Mesenchymal stem cell (in vitro differentiated cells and primary cell): ENCODE measurements around the gene STS.

ENCODE experiments used
- DNase-seq: peaks from one replicate; pipeline ENCODE4 v3.0.0-alpha.2; 2013
- H2AFZ ChIP-seq: one replicate; pipeline ENCODE4 v1.6.1; 2013; ENCODE audit warnings: low read depth, mild to moderate bottlenecking, control low read depth, inconsistent platforms, low read length, moderate library complexity
- H2AK5ac ChIP-seq: 2 replicates; pipeline ENCODE4 v1.6.1; 2013; ENCODE audit warnings: low read length, moderate library complexity, mild to moderate bottlenecking, inconsistent platforms; ENCODE audit not compliant: severe bottlenecking
- H2BK120ac ChIP-seq: one replicate; pipeline ENCODE4 v1.6.1; 2013; ENCODE audit warnings: low read depth, mild to moderate bottlenecking, inconsistent platforms, low read length, moderate library complexity
- H2BK12ac ChIP-seq, 2 experiments: one replicate each; pipeline ENCODE4 v1.6.1; 2013; ENCODE audit warnings: inconsistent platforms in 2 of 2, low read length in 2 of 2, mild to moderate bottlenecking in 2 of 2, moderate library complexity in 2 of 2, control low read depth in 1 of 2
- H2BK15ac ChIP-seq: one replicate; pipeline ENCODE4 v1.6.1; 2013; ENCODE audit warnings: mild to moderate bottlenecking, low read depth, inconsistent platforms; ENCODE audit not compliant: poor library complexity, severe bottlenecking
- H2BK5ac ChIP-seq: 2 replicates; pipeline ENCODE4 v1.6.1; 2013; ENCODE audit warnings: low read depth, mild to moderate bottlenecking, low read length, control low read depth, inconsistent platforms; ENCODE audit not compliant: poor library complexity, severe bottlenecking
- H3K14ac ChIP-seq, 2 experiments: one replicate each; pipeline ENCODE4 v1.6.1; 2013; ENCODE audit warnings: inconsistent platforms in 2 of 2, low read length in 2 of 2, control low read depth in 1 of 2, mild to moderate bottlenecking in 1 of 2, moderate library complexity in 1 of 2
- H3K18ac ChIP-seq, 2 experiments: one replicate each; pipeline ENCODE4 v1.6.1; 2013; ENCODE audit warnings: inconsistent platforms in 2 of 2, low read length in 2 of 2, control low read depth in 1 of 2, low read depth in 1 of 2, mild to moderate bottlenecking in 1 of 2
- H3K23ac ChIP-seq, 2 experiments: one replicate each; pipeline ENCODE4 v1.6.1; 2013; ENCODE audit warnings: inconsistent platforms in 2 of 2, low read length in 2 of 2, mild to moderate bottlenecking in 2 of 2, moderate library complexity in 2 of 2, control low read depth in 1 of 2
- H3K27ac ChIP-seq: 2 replicates; pipeline ENCODE4 v1.5.1; 2013; ENCODE audit warnings: mild to moderate bottlenecking, moderate library complexity, low read length, control low read depth, inconsistent platforms; ENCODE audit not compliant: poor library complexity, severe bottlenecking
- H3K27me3 ChIP-seq, 2 experiments: 2 replicates each; pipeline versions ENCODE4 v1.6.1 to v1.7.0; 2013; ENCODE audit warnings: low read length in 2 of 2, mild to moderate bottlenecking in 2 of 2, moderate library complexity in 2 of 2, control low read depth in 1 of 2, inconsistent platforms in 1 of 2; ENCODE audit not compliant: control insufficient read depth in 1 of 2, insufficient read depth in 1 of 2
- H3K36me3 ChIP-seq, 2 experiments: 2 replicates each; pipeline versions ENCODE4 v1.6.1 to v1.7.0; 2013; ENCODE audit warnings: low read length in 2 of 2, control low read depth in 1 of 2, inconsistent platforms in 1 of 2, low read depth in 1 of 2, mild to moderate bottlenecking in 1 of 2; ENCODE audit not compliant: insufficient read depth in 2 of 2, control insufficient read depth in 1 of 2
- H3K4ac ChIP-seq, 2 experiments: one replicate each; pipeline ENCODE4 v1.6.1; 2013; ENCODE audit warnings: inconsistent platforms in 2 of 2, low read length in 2 of 2, mild to moderate bottlenecking in 2 of 2, moderate library complexity in 2 of 2, control low read depth in 1 of 2, low read depth in 1 of 2
- H3K4me1 ChIP-seq: 2 replicates; pipeline ENCODE4 v1.6.1; 2013; ENCODE audit warnings: low read depth, low read length, control low read depth; ENCODE audit not compliant: control insufficient read depth, insufficient read depth
- H3K4me2 ChIP-seq: 2 replicates; pipeline ENCODE4 v1.6.1; 2013; ENCODE audit warnings: low read length, mild to moderate bottlenecking, inconsistent platforms; ENCODE audit not compliant: poor library complexity, severe bottlenecking
- H3K4me3 ChIP-seq, 2 experiments: 2 replicates each; pipeline versions ENCODE4 v1.5.1 to v1.7.0; 2013; ENCODE audit warnings: low read length in 2 of 2, mild to moderate bottlenecking in 2 of 2, control low read depth in 1 of 2, low read depth in 1 of 2; ENCODE audit not compliant: insufficient read depth in 1 of 2
- H3K79me1 ChIP-seq: replicated peaks from 2 replicates; pipeline ENCODE4 v1.6.1; 2013; ENCODE audit warnings: mild to moderate bottlenecking, control low read depth, low read length, inconsistent platforms; ENCODE audit not compliant: poor library complexity, severe bottlenecking
- H3K9ac ChIP-seq: 2 replicates; pipeline ENCODE4 v1.7.0; 2013; ENCODE audit warnings: mild to moderate bottlenecking, low read length, moderate library complexity
- H3K9me3 ChIP-seq: 2 replicates; pipeline ENCODE4 v1.7.0; 2013; ENCODE audit warnings: mild to moderate bottlenecking, low read length; ENCODE audit not compliant: control insufficient read depth
- H4K8ac ChIP-seq: one replicate; pipeline ENCODE4 v1.6.1; 2013; ENCODE audit warnings: inconsistent platforms, mild to moderate bottlenecking, low read length, moderate library complexity
- H4K91ac ChIP-seq: one replicate; pipeline ENCODE4 v1.6.1; 2013; ENCODE audit warnings: mild to moderate bottlenecking, low read length, inconsistent platforms
- WGBS: methylation state at CpG from one replicate; pipeline ENCODE4 v1.1.7; 2013; ENCODE audit warnings: mixed read lengths; 5-methylcytosine and 5-hydroxymethylcytosine counted together

The STS gene

GRCh38 chrX:7164174-7164573 is 16.7 kb downstream of the STS start:
- H2BK5ac ChIP-seq = no peak overlapping the region
- H3K79me1 ChIP-seq = no peaks in the 10 kb centered on the region
- no peak overlapping the region for H3K4me2 ChIP-seq
- no peak overlapping the region for H3K18ac ChIP-seq
- H3K27me3 ChIP-seq = no peaks in the 10 kb centered on the region
- no peak overlapping the region for H3K9ac ChIP-seq
- H3K4me3 ChIP-seq = no peak overlapping the region
- 100% methylated on average over 1 of the region's 3 CpGs for WGBS
- no peak overlapping the region for H2BK120ac ChIP-seq
- no peak overlapping the region for H3K27ac ChIP-seq
- no peak overlapping the region for H2BK12ac ChIP-seq
- H2AFZ ChIP-seq = no peak overlapping the region
- peaks cover under 1% of the 10 kb centered on the region for H3K4me1 ChIP-seq
- no peak overlapping the region for H2BK15ac ChIP-seq
- no peaks in the 10 kb centered on the region for H3K36me3 ChIP-seq
- no peak overlapping the region for H3K14ac ChIP-seq
- no peak overlapping the region for H4K8ac ChIP-seq
- no peak overlapping the region for H2AK5ac ChIP-seq
- H3K4ac ChIP-seq = no peak overlapping the region
- no peak overlapping the region for H3K23ac ChIP-seq
- H4K91ac ChIP-seq = no peak overlapping the region
- H3K9me3 ChIP-seq = no peaks in the 10 kb centered on the region
- no peak for DNase-seq

GRCh38 chrX:7168371-7168770 is 20.9 kb downstream of the STS start:
- H3K23ac ChIP-seq = no peak overlapping the region
- no peaks in the 10 kb centered on the region for H3K36me3 ChIP-seq
- H2BK5ac ChIP-seq = no peak overlapping the region
- no peak overlapping the region for H2AFZ ChIP-seq
- WGBS = 100% methylated on average over 1 of the region's 1 CpG
- H3K27ac ChIP-seq = no peak overlapping the region
- DNase-seq = no peak
- H3K4me1 ChIP-seq = no peaks in the 10 kb centered on the region
- H3K9me3 ChIP-seq = no peaks in the 10 kb centered on the region
- no peaks in the 10 kb centered on the region for H3K79me1 ChIP-seq
- H2BK12ac ChIP-seq = no peak overlapping the region
- H3K9ac ChIP-seq = no peak overlapping the region
- H3K4ac ChIP-seq = no peak overlapping the region
- no peak overlapping the region for H2AK5ac ChIP-seq
- no peak overlapping the region for H3K4me2 ChIP-seq
- no peak overlapping the region for H3K14ac ChIP-seq
- no peaks in the 10 kb centered on the region for H3K27me3 ChIP-seq
- no peak overlapping the region for H3K18ac ChIP-seq
- no peak overlapping the region for H4K91ac ChIP-seq
- H4K8ac ChIP-seq = no peak overlapping the region
- no peak overlapping the region for H2BK15ac ChIP-seq
- H2BK120ac ChIP-seq = no peak overlapping the region
- no peak overlapping the region for H3K4me3 ChIP-seq

- Histone ChIP-seq H2BK120ac (no peak overlapping the region), H4K8ac (no peak overlapping the region), H2BK12ac (no peak overlapping the region), H3K27me3 (no peaks in the 10 kb centered on the region), H3K36me3 (no peaks in the 10 kb centered on the region), H2AFZ (no peak overlapping the region), H2BK15ac (no peak overlapping the region), H3K9ac (no peak overlapping the region), H3K79me1 (no peaks in the 10 kb centered on the region), H2BK5ac (no peak overlapping the region), H3K27ac (no peak overlapping the region), H3K4me2 (no peak overlapping the region), H3K18ac (no peak overlapping the region), H3K4ac (no peak overlapping the region), H2AK5ac (no peak overlapping the region), H4K91ac (no peak overlapping the region), H3K23ac (no peak overlapping the region), H3K4me3 (no peak overlapping the region), H3K4me1 (no peaks in the 10 kb centered on the region), H3K14ac (no peak overlapping the region), H3K9me3 (no peaks in the 10 kb centered on the region)
- no peak for DNase-seq
- WGBS = no CpG with 5 or more reads among the region's 3 CpGs
These were observed 22.1 kb downstream of the STS start for GRCh38 chrX:7169627-7170026.

GRCh38 chrX:7170898-7171297 is 23.4 kb downstream of the STS start:
- Histone ChIP-seq H3K27me3 (no peaks in the 10 kb centered on the region), H2BK5ac (no peak overlapping the region), H2AFZ (no peak overlapping the region), H4K91ac (no peak overlapping the region), H3K9me3 (no peaks in the 10 kb centered on the region), H3K27ac (no peak overlapping the region), H2BK12ac (no peak overlapping the region), H3K4me3 (no peak overlapping the region), H2BK120ac (no peak overlapping the region), H2AK5ac (no peak overlapping the region), H2BK15ac (no peak overlapping the region), H3K14ac (no peak overlapping the region), H3K23ac (no peak overlapping the region), H3K18ac (no peak overlapping the region), H3K36me3 (no peaks in the 10 kb centered on the region), H3K4ac (no peak overlapping the region), H3K4me2 (no peak overlapping the region), H3K9ac (no peak overlapping the region), H3K4me1 (no peaks in the 10 kb centered on the region), H3K79me1 (no peaks in the 10 kb centered on the region), H4K8ac (no peak overlapping the region)
- DNase-seq = peak; percentile 5
- WGBS = 85% methylated on average over 2 of the region's 3 CpGs
